Astrocyte (in vitro differentiated cells and primary cell): ENCODE data around the gene YWHAE.

Experiments used
- EZH2 ChIP-seq: IDR thresholded peaks from 2 replicates; pipeline ENCODE4 v1.6.1; 2012; ENCODE audit warnings: mild to moderate bottlenecking, low read length, inconsistent platforms; ENCODE audit not compliant: insufficient read depth
- TF ChIP-seq, protein P1 (sequence below): IDR thresholded peaks from 2 replicates; pipeline ENCODE4 v1.5.1; 2011; ENCODE audit warnings: low read depth, mild to moderate bottlenecking, inconsistent platforms, low read length, moderate library complexity; ENCODE audit not compliant: insufficient read depth

DNA sequence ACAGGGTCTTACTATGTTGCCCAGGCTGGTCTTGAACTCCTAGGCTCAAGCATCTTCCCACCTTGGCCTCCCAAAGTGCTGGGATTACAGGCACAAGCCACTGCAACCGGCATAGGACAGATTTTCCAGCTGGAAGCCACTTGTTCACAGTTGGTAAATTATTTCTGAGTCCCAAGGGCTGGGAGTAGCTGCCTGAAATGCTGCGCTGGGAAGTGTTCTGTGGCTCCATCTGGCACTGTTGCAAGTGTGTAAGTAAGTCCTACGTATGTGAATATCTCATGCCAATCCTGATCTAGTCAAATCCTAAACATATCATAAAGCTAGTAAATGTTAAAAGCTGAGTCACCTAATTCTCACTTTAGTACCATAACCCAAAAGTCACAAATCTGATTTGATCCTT lies 48.1 kb downstream of the YWHAE start:
- TF ChIP-seq, protein P1, sequence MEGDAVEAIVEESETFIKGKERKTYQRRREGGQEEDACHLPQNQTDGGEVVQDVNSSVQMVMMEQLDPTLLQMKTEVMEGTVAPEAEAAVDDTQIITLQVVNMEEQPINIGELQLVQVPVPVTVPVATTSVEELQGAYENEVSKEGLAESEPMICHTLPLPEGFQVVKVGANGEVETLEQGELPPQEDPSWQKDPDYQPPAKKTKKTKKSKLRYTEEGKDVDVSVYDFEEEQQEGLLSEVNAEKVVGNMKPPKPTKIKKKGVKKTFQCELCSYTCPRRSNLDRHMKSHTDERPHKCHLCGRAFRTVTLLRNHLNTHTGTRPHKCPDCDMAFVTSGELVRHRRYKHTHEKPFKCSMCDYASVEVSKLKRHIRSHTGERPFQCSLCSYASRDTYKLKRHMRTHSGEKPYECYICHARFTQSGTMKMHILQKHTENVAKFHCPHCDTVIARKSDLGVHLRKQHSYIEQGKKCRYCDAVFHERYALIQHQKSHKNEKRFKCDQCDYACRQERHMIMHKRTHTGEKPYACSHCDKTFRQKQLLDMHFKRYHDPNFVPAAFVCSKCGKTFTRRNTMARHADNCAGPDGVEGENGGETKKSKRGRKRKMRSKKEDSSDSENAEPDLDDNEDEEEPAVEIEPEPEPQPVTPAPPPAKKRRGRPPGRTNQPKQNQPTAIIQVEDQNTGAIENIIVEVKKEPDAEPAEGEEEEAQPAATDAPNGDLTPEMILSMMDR: no peak
- no peak for TF ChIP-seq EZH2
